Measurements from ENCODE around the gene RAD1. TPM values are rescaled to one million over a fixed set of nuclear protein-coding genes. Genes with fewer than 3 reads are reported as not detected.
"Not testable (repeated sequence)": the region's sequence is repeated elsewhere in the genome, so short reads cannot be mapped to it uniquely, and the experiment has no call there.

RAD1 gene
- 10 to 100 TPM; 33.9 to 41.1 (median 35.7) TPM for polyA plus RNA-seq (ENCODE audit: insufficient read length in 4 of 4)

DNA sequence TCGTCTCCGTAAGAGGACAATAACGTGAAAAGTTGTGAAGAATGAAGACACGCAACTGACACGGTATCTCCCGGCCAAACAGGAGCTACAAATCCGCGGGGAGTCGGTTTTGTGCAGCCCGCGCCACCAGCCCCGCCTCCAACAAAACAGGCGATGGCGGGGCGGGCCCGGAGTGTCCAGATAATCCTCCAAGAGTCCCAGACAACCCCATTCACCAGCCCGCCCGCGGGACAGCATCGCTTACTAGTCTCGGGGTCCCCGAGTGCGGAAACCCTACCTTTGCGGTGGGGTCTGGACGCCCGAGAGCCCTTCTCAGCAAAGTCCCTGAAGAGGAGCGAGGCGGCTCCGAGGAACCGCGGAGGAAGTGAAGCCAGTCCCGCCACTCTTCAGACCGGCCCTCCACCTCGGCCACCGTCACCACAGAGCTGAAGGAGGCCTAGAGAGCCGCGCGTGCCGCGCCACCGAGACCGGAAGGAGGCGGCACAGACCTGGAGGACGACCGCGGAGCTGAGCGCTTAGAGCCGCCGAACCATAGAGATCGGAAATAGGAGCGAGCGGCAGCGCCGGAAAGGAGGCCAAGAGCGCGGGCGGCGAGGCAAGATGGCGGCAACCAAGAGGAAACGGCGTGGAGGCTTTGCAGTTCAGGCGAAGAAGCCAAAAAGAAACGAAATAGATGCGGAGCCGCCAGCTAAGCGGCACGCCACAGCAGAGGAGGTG is at the start of gene RAD1, which contains the start of gene BRIX1:
TSS of gene RAD1 (minus strand) at position 366 of the 717 bp plus-strand sequence. CDS start 612 bp downstream, outside the sequence.
TSS of gene BRIX1 (plus strand) at position 573 of the 717 bp plus-strand sequence. CDS start at position 601, 28 bp downstream.
- DNase-seq (ENCODE audit: low read depth in 4 of 4, low spot score in 3 of 4) = peak; percentile 92 to 95 (median 93)

DNA sequence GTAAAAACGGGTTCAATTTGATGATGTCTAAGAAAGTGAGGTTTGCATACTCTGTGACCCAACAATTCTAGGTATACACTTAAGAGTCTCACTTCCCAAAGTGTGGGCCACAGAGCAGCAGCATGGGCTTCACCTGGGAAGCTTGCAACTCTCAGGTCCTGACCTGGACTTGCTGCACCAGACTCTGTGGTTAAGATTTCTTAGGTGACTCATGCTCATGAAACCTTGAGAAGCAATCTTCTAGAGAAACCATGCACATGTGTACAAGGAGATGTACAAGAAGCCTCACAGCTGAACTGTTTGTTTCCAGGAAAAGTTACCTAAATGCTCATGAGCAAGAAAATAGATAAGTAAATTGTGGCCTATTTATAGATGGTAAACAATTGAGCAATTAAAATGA is 44.0 kb upstream of the RAD1 start:
- DNase-seq (ENCODE audit: low read depth in 4 of 4, low spot score in 3 of 4) = no peak

- DNase-seq (ENCODE audit: low read depth in 4 of 4, low spot score in 3 of 4) = no peak
Observed at GRCh38 chr5:34957857-34958690, 42.8 kb upstream of the RAD1 start.

- no peak for DNase-seq (ENCODE audit: low read depth in 4 of 4, low spot score in 3 of 4)
Observed at GRCh38 chr5:34957321-34957720, 42.0 kb upstream of the RAD1 start.

DNA sequence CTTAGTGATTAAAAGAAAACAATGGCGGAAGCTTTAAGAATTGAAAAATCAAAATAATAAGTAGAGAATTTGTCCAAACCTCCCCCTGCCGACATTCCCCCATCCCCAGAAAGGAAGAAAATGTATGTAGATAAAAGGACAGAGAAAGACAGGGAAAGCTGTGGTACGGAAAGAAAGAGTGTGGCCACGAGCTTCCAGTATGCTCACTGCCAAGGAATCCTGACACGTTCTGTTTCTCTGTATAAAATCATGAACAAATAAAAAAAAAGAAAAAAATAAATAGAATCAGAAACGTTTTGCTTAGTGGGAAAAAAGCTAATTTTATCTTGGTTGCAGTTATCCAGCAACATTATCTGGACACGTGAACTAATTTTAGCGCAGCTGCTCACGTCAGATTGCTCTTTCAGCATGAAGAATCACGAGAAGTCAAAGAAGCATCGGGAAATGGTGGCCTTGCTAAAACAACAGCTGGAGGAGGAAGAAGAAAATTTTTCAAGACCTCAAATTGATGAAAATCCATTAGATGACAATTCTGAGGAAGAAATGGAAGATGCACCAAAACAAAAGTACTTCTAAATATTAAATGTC is 29.2 kb upstream of the RAD1 start:
- DNase-seq (ENCODE audit: low read depth in 4 of 4, low spot score in 3 of 4) = no peak

GRCh38 chr5:34944044-34944443 is 28.7 kb upstream of the RAD1 start:
- DNase-seq (ENCODE audit: low read depth in 4 of 4, low spot score in 3 of 4) = no peak

- no peak for DNase-seq (ENCODE audit: low read depth in 4 of 4, low spot score in 3 of 4)
Observed at GRCh38 chr5:34941936-34942335, 26.6 kb upstream of the RAD1 start.

GRCh38 chr5:34932947-34933346 is 17.6 kb upstream of the RAD1 start:
- no peak for DNase-seq (ENCODE audit: low read depth in 4 of 4, low spot score in 3 of 4)

- no peak for DNase-seq (ENCODE audit: low read depth in 4 of 4, low spot score in 3 of 4)
Observed at GRCh38 chr5:34930870-34931269, 15.6 kb upstream of the RAD1 start.

- DNase-seq (ENCODE audit: low read depth in 4 of 4, low spot score in 3 of 4) = peak in 1 of 4 donors; percentile 12
Observed at GRCh38 chr5:34930462-34930844, 15.1 kb upstream of the RAD1 start.

- DNase-seq (ENCODE audit: low read depth in 4 of 4, low spot score in 3 of 4) = peak; percentile 47 to 63 (median 52)
Observed at GRCh38 chr5:34929720-34930461, 14.6 kb upstream of the RAD1 start.

- peak; percentile 90 to 93 (median 93) for DNase-seq (ENCODE audit: low read depth in 4 of 4, low spot score in 3 of 4)
Observed at GRCh38 chr5:34929134-34929719, 13.9 kb upstream of the RAD1 start, which contains the start of gene DNAJC21. TSS of gene DNAJC21 (plus strand) at chr5:34929559. CDS start at chr5:34929820, 261 bp downstream.

- DNase-seq (ENCODE audit: low read depth in 4 of 4, low spot score in 3 of 4) = no peak
Observed at GRCh38 chr5:34928267-34928666, 13.0 kb upstream of the RAD1 start.

- DNase-seq (ENCODE audit: low read depth in 4 of 4, low spot score in 3 of 4) = no peak
Observed at GRCh38 chr5:34927785-34928184, 12.5 kb upstream of the RAD1 start.

DNA sequence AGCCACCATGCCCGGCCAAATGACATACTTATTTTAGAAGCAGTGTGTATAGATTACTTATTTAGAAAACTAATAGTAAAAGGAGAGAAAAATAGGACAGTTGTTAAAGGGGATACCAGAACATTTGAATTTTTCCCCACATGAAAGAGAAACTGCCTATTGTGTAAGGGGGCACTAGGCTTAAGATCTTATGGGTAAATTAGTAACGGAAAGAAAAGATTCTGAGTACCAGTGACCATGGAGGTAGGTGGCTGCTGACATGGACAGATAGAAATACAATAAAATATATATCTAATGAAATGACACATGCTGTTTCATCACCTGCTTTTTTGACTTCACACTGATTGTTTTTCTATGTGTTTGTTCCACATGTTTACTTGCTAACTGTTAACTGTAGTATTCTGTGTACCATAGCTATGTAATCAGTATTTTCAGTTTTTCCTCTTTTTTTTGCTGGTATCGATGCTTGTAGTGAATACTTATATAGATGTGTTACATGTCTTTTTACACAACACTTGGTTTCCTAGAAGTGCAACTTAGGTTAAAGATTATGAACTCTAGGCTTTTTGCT is 11.1 kb upstream of the RAD1 start:
- no peak for DNase-seq (ENCODE audit: low read depth in 4 of 4, low spot score in 3 of 4)

GRCh38 chr5:34924462-34924765 is 9.1 kb upstream of the RAD1 start:
- DNase-seq (ENCODE audit: low read depth in 4 of 4, low spot score in 3 of 4) = no peak

- DNase-seq (ENCODE audit: low read depth in 4 of 4, low spot score in 3 of 4) = no peak
Observed at GRCh38 chr5:34923694-34924461, 8.6 kb upstream of the RAD1 start.

DNA sequence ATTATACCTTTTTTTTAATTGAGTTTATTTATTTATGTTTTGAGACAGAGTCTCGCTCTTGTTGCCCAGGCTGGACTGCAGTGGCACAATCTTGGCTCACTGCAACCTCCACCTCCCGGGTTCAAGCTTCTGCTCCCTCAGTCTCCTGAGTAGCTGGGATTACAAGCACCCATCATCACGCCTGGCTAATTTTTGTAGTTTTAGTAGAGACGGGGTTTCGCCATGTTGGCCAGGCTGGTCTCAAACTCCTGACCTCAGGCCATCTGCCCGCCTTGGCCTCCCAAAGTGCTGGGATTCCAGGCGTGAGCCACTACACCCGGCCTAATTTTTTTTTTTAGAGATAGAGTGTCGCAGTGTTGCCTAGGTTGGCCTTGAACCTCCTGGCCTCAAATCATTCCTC is 8.0 kb upstream of the RAD1 start:
- not testable (repeated sequence) for DNase-seq (ENCODE audit: low read depth in 4 of 4, low spot score in 3 of 4)

DNA sequence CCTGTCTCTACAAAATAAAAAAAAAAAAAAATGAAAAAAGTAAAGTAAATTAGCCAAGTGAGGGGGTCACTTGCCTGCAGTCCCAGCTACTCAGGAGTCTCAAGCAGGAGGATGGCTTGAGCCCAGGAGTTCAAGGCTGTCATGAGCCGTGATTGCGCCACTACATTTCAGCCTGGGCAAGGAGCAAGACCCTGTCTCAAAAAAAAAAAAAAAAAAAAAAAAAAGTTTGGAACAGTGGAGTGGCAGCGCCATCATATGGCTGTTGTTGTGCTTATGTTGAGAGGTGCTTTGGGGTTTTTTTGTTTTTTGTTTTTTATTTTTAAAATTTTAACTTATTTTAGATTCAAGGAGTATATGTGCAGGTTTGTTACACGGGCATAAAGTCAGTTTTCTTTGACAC is 3.8 kb upstream of the RAD1 start:
- no peak for DNase-seq (ENCODE audit: low read depth in 4 of 4, low spot score in 3 of 4)

Measured in left renal pelvis (tissue), 4 donors.